ENCODE measurements around the gene TFCP2L1.

- no peak for TF ChIP-seq CTCF (IDR thresholded peaks at IDR 0.05 in 8 of 11, conservative IDR thresholded peaks at IDR 0.05 in 3 of 11)
- TF ChIP-seq POLR2A (IDR thresholded peaks at IDR 0.05), result no peak
Observed at GRCh38 chr2:121172456-121172855, 112.5 kb downstream of the TFCP2L1 start.

All from spleen (tissue), 7 donors.